DMS153 treated with DMSO at 0.1 percent for 48 hours (cell line): ENCODE measurements around the gene SREBF1.

Source experiments
- DNase-seq: peaks from one replicate; lab custom pipeline; 2025; ENCODE audit not compliant: unreplicated experiment; lab: John Stamatoyannopoulos, UW

Gene SREBF1

GRCh38 chr17:17766077-17766743, 70.6 kb downstream of the SREBF1 start:
- no peak for DNase-seq

DNA sequence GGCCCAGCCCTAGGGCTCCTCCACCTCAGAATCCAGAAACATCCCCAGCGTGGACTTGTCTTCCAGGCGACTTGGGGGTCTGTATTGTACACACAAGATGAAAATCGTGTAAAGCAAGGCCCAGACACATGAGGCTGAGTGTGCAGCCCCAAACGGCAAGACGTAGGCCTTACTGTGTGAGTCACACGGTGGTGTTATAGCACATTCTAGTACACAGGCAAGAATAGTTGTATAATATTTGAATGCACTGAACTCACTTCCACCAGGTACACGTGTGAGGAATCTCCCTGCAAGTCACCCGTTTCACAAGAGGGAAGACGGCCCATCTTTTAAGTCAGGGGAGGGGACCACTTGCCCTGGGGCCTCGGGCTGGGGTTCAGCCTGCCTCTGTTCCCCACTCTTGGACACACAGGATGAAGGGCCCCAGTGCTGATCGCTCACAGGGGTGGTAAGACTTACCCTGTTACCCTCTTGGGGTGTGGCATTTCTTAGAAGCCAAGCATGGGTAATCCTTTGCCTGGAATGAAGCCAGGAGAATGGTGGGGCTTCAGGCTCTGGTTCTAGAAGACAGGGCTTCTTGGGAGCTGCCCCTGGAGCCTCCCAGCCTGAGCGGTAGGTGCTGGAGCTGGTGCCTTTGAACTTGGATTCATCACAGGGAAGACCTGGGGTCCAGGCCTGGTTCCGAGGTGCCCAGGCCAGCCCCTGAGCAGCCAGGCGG, 71.3 kb downstream of the SREBF1 start:
- DNase-seq: no peak

DNA sequence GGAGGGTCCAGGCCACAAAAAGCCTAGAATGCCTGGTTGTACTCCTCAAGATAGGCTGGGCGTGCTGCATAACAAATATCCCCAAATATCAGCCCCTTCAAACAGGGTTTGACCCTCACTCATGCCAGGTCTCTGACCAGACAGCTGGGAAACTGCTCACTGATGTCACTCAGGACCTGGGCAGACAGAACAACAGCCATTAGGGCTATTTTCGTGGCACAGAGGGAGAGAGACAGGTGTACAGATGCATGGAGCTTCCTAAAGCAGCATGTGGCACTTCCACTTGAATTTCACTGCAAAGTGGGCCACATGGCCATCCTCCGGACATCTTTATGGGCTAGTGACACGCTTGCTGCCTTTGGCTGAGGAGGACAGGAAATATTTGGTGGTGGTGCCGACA, 73.1 kb downstream of the SREBF1 start:
- no peak for DNase-seq

DNA sequence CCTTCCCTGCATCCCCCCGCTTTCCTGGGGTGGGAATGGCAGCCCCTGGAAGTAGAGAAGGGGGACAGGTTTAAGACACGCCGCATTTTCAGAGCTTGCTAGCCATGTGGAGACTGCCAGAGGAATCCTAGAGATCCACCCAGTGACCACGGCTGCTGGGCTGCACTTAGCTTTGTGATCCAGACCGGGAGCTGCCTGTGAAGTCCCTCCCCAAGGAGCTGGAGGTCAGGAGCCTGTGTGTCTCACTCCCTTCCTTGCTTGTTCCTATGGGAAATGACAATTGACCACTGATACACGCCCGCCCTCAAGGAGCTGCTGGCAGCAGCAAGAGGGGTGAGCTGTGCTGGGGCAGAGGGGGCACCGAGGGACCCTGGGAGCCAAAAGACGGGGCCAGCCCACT, 73.7 kb downstream of the SREBF1 start:
- DNase-seq: no peak

GRCh38 chr17:17762744-17763105, 74.1 kb downstream of the SREBF1 start:
- DNase-seq: no peak
